ENCODE measurements around the gene RHO. TPM values are rescaled to one million over a fixed set of nuclear protein-coding genes. Genes with fewer than 3 reads are reported as not detected.

The RHO gene
- total RNA-seq, 2 donors from 2014 or later, result 0.22 to 0.26 TPM

DNA sequence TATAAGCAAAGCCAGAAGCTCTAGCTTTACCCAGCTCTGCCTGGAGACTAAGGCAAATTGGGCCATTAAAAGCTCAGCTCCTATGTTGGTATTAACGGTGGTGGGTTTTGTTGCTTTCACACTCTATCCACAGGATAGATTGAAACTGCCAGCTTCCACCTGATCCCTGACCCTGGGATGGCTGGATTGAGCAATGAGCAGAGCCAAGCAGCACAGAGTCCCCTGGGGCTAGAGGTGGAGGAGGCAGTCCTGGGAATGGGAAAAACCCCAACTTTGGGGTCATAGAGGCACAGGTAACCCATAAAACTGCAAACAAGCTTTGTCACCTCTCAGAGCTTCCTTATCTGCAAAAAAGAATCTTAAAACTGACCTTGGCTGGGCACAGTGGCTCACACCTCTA is 6.6 kb downstream of the RHO start:
- Histone ChIP-seq H3K9ac (ENCODE audit: extremely low read depth, low read length, poor library complexity, severe bottlenecking) (peak overlapping the region; percentile 76), H3K27me3 (ENCODE audit: control insufficient read depth, insufficient read depth, low read length, poor library complexity, severe bottlenecking) (no peaks in the 10 kb centered on the region), H3K27ac (ENCODE audit: low read depth, low read length) (peak overlapping the region; percentile 82), H3K4me1 (ENCODE audit: control insufficient read depth, insufficient read depth, low read length) (peaks cover 28% of the 10 kb centered on the region), H3K4me3 (ENCODE audit: low read length) (peak overlapping the region; percentile 56), H3K9me3 (ENCODE audit: control insufficient read depth, low read length) (no peaks in the 10 kb centered on the region), H3K36me3 (ENCODE audit: control insufficient read depth, insufficient read depth, low read length) (no peaks in the 10 kb centered on the region)
- Mint-ChIP-seq H3K4me3 (peak overlapping the region; percentile 14), H3K9me3 (no peaks in the 10 kb centered on the region), H3K4me1 (peaks cover 41% of the 10 kb centered on the region), H3K27ac (peak overlapping the region; percentile 97), H3K27me3 (ENCODE audit: insufficient read depth) (no peaks in the 10 kb centered on the region), H3K36me3 (ENCODE audit: low read depth) (no peaks in the 10 kb centered on the region)
- DNase-seq, result no peak
- 54 to 100% methylated on average over 1 of the region's 1 CpG for WGBS, 2 experiments (ENCODE audit: insufficient coverage in 1 of 2, insufficient read length in 1 of 2)
- TF ChIP-seq CTCF (conservative IDR thresholded peaks at IDR 0.05), result no peak

DNA sequence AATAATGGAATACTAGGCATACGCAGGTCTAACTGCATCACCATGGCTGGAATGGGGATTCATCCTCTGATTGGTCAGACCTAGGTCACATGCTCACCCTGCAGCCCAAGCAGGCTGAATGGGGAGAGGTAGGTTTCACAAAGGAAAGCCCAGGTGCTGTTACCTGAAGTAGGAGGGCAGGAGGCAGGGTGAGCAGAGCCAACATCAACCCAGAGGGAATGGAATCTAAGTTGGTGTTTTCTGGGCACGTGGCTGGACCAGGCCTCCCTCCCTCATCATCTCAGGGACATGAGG is 7.9 kb downstream of the RHO start:
- H3K4me1 ChIP-seq (ENCODE audit: control insufficient read depth, insufficient read depth, low read length), result peaks cover 21% of the 10 kb centered on the region
- no peak overlapping the region for H3K27ac ChIP-seq (ENCODE audit: low read depth, low read length)
- H3K9me3 Mint-ChIP-seq, result no peaks in the 10 kb centered on the region
- no peak overlapping the region for H3K4me3 ChIP-seq (ENCODE audit: low read length)
- peaks cover 29% of the 10 kb centered on the region for H3K4me1 Mint-ChIP-seq
- H3K27me3 ChIP-seq (ENCODE audit: control insufficient read depth, insufficient read depth, low read length, poor library complexity, severe bottlenecking), result no peaks in the 10 kb centered on the region
- no peaks in the 10 kb centered on the region for H3K36me3 Mint-ChIP-seq (ENCODE audit: low read depth)
- H3K4me3 Mint-ChIP-seq, result no peak overlapping the region
- DNase-seq, result no peak
- H3K27me3 Mint-ChIP-seq (ENCODE audit: insufficient read depth), result no peaks in the 10 kb centered on the region
- no peak overlapping the region for H3K9ac ChIP-seq (ENCODE audit: extremely low read depth, low read length, poor library complexity, severe bottlenecking)
- H3K36me3 ChIP-seq (ENCODE audit: control insufficient read depth, insufficient read depth, low read length), result no peaks in the 10 kb centered on the region
- no peak for TF ChIP-seq CTCF (conservative IDR thresholded peaks at IDR 0.05)
- no peaks in the 10 kb centered on the region for H3K9me3 ChIP-seq (ENCODE audit: control insufficient read depth, low read length)
- 88 to 100% methylated on average over 1 to 2 of the region's 2 CpGs for WGBS, 2 experiments (ENCODE audit: insufficient coverage in 1 of 2, insufficient read length in 1 of 2)
- peak overlapping the region; percentile 97 for H3K27ac Mint-ChIP-seq

DNA sequence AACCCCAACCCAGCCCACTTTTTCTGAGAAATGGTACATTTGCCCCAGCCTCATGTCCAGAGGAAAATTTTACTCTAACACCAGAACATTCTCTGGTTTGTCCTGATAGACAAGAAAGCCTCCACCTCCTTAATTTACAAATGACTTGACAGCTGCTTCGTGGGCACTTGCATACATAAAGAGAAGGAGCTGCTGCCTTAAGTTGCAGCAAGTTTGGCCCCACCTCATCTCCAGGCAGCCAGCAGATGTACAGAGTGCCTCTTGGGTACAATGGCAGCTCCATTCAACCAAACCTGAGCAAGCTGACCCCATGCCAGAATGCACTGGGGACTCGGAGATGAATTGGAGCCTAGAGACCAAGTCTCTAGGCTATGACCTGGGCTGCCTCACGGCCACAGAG is 8.4 kb downstream of the RHO start:
- no peak overlapping the region for H3K4me3 ChIP-seq (ENCODE audit: low read length)
- no peaks in the 10 kb centered on the region for H3K27me3 ChIP-seq (ENCODE audit: control insufficient read depth, insufficient read depth, low read length, poor library complexity, severe bottlenecking)
- H3K4me1 ChIP-seq (ENCODE audit: control insufficient read depth, insufficient read depth, low read length), result peaks cover 21% of the 10 kb centered on the region
- DNase-seq, result no peak
- H3K27ac Mint-ChIP-seq, result no peak overlapping the region
- WGBS, 2 experiments (ENCODE audit: insufficient coverage in 1 of 2, insufficient read length in 1 of 2), result 61 to 87% methylated on average over 3 of the region's 3 CpGs
- no peak overlapping the region for H3K27ac ChIP-seq (ENCODE audit: low read depth, low read length)
- no peaks in the 10 kb centered on the region for H3K9me3 Mint-ChIP-seq
- H3K27me3 Mint-ChIP-seq (ENCODE audit: insufficient read depth), result no peaks in the 10 kb centered on the region
- no peak overlapping the region for H3K4me3 Mint-ChIP-seq
- no peaks in the 10 kb centered on the region for H3K36me3 Mint-ChIP-seq (ENCODE audit: low read depth)
- H3K9me3 ChIP-seq (ENCODE audit: control insufficient read depth, low read length), result no peaks in the 10 kb centered on the region
- no peak for TF ChIP-seq CTCF (conservative IDR thresholded peaks at IDR 0.05)
- H3K9ac ChIP-seq (ENCODE audit: extremely low read depth, low read length, poor library complexity, severe bottlenecking), result no peak overlapping the region
- peaks cover 25% of the 10 kb centered on the region for H3K4me1 Mint-ChIP-seq
- H3K36me3 ChIP-seq (ENCODE audit: control insufficient read depth, insufficient read depth, low read length), result no peaks in the 10 kb centered on the region
